Activated CD8-positive, alpha-beta T cell treated with anti-CD3 and anti-CD28 coated beads for 36 hours (primary cell): ENCODE results near the gene MACROD1. TPM values are rescaled to one million over a fixed set of nuclear protein-coding genes. Genes with fewer than 3 reads are reported as not detected.
"Not testable (repeated sequence)": the region's sequence is repeated elsewhere in the genome, so short reads cannot be mapped to it uniquely, and the experiment has no call there.

Experiments
- ATAC-seq: fragments of 200-7000 bp; cut with Tn5 transposase; one replicate; pipeline ENCODE4 v1.10.0; 2021; ENCODE audit warnings: mild to moderate bottlenecking, moderate library complexity
- CTCF ChIA-PET: fragments of 350-600 bp; sonication (Branson Sonifier 250); formaldehyde crosslinking; loops from one replicate; lab custom pipeline; 2021; ENCODE audit warnings: antibody characterized with exemption; lab: Charles Lee
- POLR2A ChIA-PET: fragments of 350-600 bp; sonication (Branson Sonifier 250); formaldehyde crosslinking; loops from one replicate; lab custom pipeline; 2021; ENCODE audit warnings: antibody characterized with exemption; lab: Charles Lee
- DNase-seq: peaks from one replicate; pipeline ENCODE4 v3.0.0-alpha.2; 2020
- H3K27ac Mint-ChIP-seq: one replicate; pipeline ENCODE4 v1.8.0; 2021; ENCODE audit warnings: mild to moderate bottlenecking, mixed read lengths
- H3K27me3 Mint-ChIP-seq: one replicate; pipeline ENCODE4 v1.8.0; 2021; ENCODE audit warnings: mixed read lengths
- H3K36me3 Mint-ChIP-seq: one replicate; pipeline ENCODE4 v1.8.0; 2021; ENCODE audit warnings: low read depth, mixed read lengths
- H3K4me1 Mint-ChIP-seq: one replicate; pipeline ENCODE4 v1.8.0; 2021; ENCODE audit warnings: low read depth, mixed read lengths
- H3K4me3 Mint-ChIP-seq: one replicate; pipeline ENCODE4 v1.8.0; 2021; ENCODE audit warnings: mild to moderate bottlenecking, moderate library complexity, mixed read lengths
- H3K9me3 Mint-ChIP-seq: one replicate; pipeline ENCODE4 v1.8.0; 2021; ENCODE audit warnings: mixed read lengths
- intact Hi-C: fragments of 100-400 bp; cut with micrococcal nuclease; formaldehyde crosslinking; loops from one replicate; pipeline ENCODE4 v1.10.0; 2022
- total RNA-seq, 2 experiments: library from RNA; stranded (reverse); gene quantifications; one replicate each; pipeline ENCODE4 v1.2.3, GENCODE V29; 2021
- TF ChIP-seq, protein P1 (sequence below): fragments of 200-600 bp; IDR thresholded peaks from one replicate; pipeline ENCODE4 v1.8.0; 2022; ENCODE audit warnings: antibody characterized with exemption, mild to moderate bottlenecking

MACROD1 gene
- total RNA-seq, 2 experiments from 2014 or later: 38.7 to 38.8 TPM

DNA sequence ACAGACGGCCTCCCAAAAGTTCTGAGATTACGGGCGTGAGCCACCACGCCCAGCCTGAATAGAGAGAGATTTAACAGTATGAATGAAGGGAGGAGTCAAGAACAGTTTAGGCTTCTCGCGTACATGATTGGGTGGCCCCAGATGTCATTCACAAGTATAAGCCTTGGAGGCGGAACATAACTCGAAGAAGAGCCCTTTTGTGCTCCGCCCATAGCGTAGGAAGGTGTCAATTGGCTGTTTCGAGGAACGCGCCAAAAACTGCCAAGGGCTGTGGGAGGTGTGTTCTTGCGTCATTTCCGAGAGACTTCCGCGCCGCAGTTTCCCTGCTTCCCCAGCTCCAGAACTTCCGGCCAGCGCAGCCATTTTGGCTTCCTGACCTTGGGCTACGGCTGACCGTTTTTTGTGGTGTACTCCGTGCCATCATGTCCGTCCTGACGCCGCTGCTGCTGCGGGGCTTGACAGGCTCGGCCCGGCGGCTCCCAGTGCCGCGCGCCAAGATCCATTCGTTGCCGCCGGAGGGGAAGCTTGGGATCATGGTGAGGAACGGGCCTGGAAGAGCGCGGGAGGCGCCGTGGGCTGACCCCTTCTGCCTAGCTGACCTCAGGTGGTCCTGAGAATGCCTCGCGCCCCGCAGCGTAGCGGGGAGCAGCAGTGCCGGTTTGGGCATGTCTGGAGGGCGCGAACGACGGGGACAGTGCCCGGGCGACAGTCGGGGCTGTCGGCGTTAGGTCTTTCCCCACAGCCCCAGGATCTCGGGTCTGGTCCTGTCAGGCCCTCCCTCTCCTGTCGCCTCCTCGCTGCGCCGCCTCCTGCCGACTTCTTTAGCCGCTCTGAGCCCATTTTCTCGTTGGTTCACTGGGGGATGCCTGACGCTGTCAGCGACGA, 191.4 kb downstream of the MACROD1 start, which contains the start of gene COX8A:
COX8A (plus strand) TSS at position 362 of the 885 bp plus-strand sequence; CDS start at position 423, 61 bp downstream.
- ChIA-PET CTCF (interaction anchor here (0.7 to 2.0 kb wide), 2 partner anchors 29 to 138 kb away, joined by 6 to 11 read pairs; no protein-coding TSS in a partner anchor), POLR2A (interaction anchor here (0.5 to 1.5 kb wide), 5 partner anchors 16 to 232 kb away, joined by 3 read pairs; partner anchors contain the start of gene FERMT3)
- TF ChIP-seq, protein P1, sequence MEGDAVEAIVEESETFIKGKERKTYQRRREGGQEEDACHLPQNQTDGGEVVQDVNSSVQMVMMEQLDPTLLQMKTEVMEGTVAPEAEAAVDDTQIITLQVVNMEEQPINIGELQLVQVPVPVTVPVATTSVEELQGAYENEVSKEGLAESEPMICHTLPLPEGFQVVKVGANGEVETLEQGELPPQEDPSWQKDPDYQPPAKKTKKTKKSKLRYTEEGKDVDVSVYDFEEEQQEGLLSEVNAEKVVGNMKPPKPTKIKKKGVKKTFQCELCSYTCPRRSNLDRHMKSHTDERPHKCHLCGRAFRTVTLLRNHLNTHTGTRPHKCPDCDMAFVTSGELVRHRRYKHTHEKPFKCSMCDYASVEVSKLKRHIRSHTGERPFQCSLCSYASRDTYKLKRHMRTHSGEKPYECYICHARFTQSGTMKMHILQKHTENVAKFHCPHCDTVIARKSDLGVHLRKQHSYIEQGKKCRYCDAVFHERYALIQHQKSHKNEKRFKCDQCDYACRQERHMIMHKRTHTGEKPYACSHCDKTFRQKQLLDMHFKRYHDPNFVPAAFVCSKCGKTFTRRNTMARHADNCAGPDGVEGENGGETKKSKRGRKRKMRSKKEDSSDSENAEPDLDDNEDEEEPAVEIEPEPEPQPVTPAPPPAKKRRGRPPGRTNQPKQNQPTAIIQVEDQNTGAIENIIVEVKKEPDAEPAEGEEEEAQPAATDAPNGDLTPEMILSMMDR: no peak
- H3K9me3 Mint-ChIP-seq: no peaks in the 10 kb centered on the region
- H3K4me1 Mint-ChIP-seq: peaks cover 27% of the 10 kb centered on the region
- peak within 1 kb of the TSS; percentile 100 for H3K4me3 Mint-ChIP-seq
- ATAC-seq: peak; percentile 100
- DNase-seq: peak; percentile 99
- H3K36me3 Mint-ChIP-seq: peaks cover 23% of the 10 kb centered on the region
- no peaks in the 10 kb centered on the region for H3K27me3 Mint-ChIP-seq
- peak within 1 kb of the TSS; percentile 100 for H3K27ac Mint-ChIP-seq
- intact Hi-C loops: no loop called here

DNA sequence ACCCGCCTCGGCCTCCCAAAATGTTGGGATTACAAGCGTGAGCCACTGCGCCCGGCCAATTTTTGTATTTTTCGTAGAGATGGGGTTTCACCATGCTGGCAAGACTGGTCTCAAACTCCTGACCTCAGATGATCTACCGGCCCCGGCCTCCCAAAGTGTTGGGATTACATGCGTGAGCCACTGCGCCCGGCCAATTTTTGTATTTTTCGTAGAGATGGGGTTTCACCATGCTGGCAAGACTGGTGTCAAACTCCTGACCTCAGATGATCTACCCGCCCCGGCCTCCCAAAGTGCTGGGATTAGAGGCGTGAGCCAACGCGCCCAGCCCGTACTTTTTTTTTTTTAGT, 192.0 kb downstream of the MACROD1 start:
- Mint-ChIP-seq H3K36me3 (peaks cover 23% of the 10 kb centered on the region), H3K4me1 (peaks cover 27% of the 10 kb centered on the region), H3K27ac (peak overlapping the region; percentile 82), H3K4me3 (peak overlapping the region; percentile 100)
- H3K9me3 Mint-ChIP-seq, DNase-seq, H3K27me3 Mint-ChIP-seq, ATAC-seq, intact Hi-C loops: not testable (repeated sequence)
- ChIA-PET POLR2A (interaction anchor here (1.2 kb wide), 1 partner anchor 17 kb away, joined by 3 read pairs; no protein-coding TSS in a partner anchor), CTCF (interaction anchor here (0.7 to 2.0 kb wide), 2 partner anchors 28 to 137 kb away, joined by 6 to 11 read pairs; no protein-coding TSS in a partner anchor)

DNA sequence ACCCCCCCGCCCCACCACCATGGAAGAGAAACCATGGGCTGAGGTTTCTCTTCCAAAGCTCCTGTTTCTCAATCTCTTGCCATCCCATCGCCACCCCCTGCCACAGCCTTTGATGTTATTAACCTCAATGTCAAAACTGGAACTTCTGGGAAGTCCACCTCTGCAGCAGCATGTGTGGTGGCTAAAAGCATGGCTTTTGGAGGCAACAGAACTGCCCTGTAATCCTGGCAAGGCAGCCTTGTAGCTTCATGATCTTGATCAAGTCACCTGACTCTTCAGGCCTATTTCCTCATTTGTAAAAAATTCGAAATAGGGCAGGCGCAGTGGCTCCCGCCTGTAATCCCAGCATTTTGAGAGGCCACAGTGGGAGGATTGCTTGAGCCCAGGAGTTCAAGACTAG, 195.0 kb downstream of the MACROD1 start:
- TF ChIP-seq, protein P1: no peak
- ATAC-seq (no peak), DNase-seq (no peak)
- intact Hi-C loops: no loop called here
- POLR2A ChIA-PET: interaction anchor here (1.1 kb wide), 1 partner anchor 11 kb away, joined by 3 read pairs; no protein-coding TSS in a partner anchor
- Mint-ChIP-seq H3K36me3 (peaks cover 10% of the 10 kb centered on the region), H3K27me3 (no peaks in the 10 kb centered on the region), H3K4me3 (no peak overlapping the region), H3K27ac (no peak overlapping the region), H3K9me3 (no peaks in the 10 kb centered on the region), H3K4me1 (peaks cover 10% of the 10 kb centered on the region)
- CTCF ChIA-PET: interaction anchor here (1.0 to 1.4 kb wide), 3 partner anchors 70 to 134 kb away, joined by 3 to 5 read pairs (median 3); partner anchors contain the start of gene MARK2

DNA sequence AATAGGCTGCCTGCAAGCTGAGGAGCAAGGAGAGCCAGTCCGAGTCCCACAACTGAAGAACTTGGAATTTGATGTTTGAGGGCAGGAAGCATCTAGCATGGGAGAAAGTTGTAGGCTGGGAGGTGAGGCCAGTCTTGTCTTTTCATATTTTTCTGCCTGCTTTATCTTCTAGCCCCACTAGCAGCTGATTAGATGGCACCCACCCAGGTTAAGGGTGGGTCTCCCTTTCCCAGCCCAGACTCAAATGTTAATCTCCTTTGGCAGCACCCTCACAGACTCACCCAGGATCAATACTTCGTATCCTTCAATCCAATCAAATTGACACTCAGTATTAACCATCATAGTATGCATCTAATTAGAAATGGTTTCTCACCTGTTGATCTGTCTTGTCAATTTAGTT, 196.5 kb downstream of the MACROD1 start:
- TF ChIP-seq, protein P1: no peak
- no peak overlapping the region for H3K27ac Mint-ChIP-seq
- DNase-seq: no peak
- no peaks in the 10 kb centered on the region for H3K9me3 Mint-ChIP-seq
- no peaks in the 10 kb centered on the region for H3K27me3 Mint-ChIP-seq
- ATAC-seq: no peak
- ChIA-PET POLR2A (interaction anchor here (0.9 kb wide), 1 partner anchor 33 kb away, joined by 3 read pairs; no protein-coding TSS in a partner anchor), CTCF (no interaction called here)
- intact Hi-C loops: no loop called here
- peaks cover 7% of the 10 kb centered on the region for H3K4me1 Mint-ChIP-seq
- H3K4me3 Mint-ChIP-seq: no peak overlapping the region
- peaks cover 5% of the 10 kb centered on the region for H3K36me3 Mint-ChIP-seq

DNA sequence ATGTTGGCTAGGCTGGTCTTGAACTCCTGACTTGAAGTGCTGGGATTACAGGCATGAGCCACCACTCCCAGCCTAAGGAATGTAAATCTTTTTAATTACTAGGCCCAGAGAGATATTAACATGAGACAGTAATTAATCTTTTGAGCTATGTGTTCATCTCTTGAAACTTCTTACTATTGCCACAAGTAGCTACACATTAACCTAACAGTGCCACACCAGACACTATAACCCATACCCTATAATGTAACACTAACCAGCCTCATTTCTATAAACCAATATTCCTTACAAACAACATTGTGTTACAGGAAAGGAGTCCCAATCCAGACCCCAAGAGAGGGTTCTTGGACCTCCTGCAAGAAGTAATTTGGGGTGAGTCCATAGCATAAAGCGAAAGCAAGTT, 199.5 kb downstream of the MACROD1 start:
- TF ChIP-seq, protein P1: no peak
- ChIA-PET POLR2A (no interaction called here), CTCF (interaction anchor here (1.2 kb wide), 2 partner anchors 21 to 34 kb away, joined by 3 read pairs; no protein-coding TSS in a partner anchor)
- no peaks in the 10 kb centered on the region for H3K9me3 Mint-ChIP-seq
- intact Hi-C loops: no loop called here
- ATAC-seq: no peak
- H3K27me3 Mint-ChIP-seq: no peaks in the 10 kb centered on the region
- DNase-seq: no peak
- no peak overlapping the region for H3K4me3 Mint-ChIP-seq
- no peaks in the 10 kb centered on the region for H3K36me3 Mint-ChIP-seq
- H3K4me1 Mint-ChIP-seq: peaks cover 8% of the 10 kb centered on the region
- no peak overlapping the region for H3K27ac Mint-ChIP-seq

DNA sequence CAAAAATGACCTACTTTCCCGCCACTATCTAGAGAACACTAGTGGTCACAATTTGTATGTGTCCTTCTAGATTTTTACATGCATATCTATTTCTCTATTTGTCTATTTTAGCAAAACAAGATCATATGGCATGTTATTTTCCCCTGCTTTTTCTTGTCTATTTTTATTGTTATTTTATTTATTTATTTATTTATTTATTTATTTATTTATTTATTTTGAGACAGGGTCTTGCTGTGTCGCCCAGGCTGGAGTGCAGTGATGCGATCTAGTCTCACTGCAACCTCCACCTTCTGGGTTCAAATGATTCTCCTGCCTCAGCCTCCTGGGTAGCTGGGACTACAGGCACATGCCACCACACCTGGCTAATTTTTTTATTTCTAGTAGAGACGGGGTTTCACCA, 202.0 kb downstream of the MACROD1 start:
- H3K27me3 Mint-ChIP-seq, H3K36me3 Mint-ChIP-seq, POLR2A ChIA-PET, H3K4me3 Mint-ChIP-seq, intact Hi-C loops, H3K27ac Mint-ChIP-seq, ATAC-seq, H3K9me3 Mint-ChIP-seq, DNase-seq: not testable (repeated sequence)
- peaks cover 14% of the 10 kb centered on the region for H3K4me1 Mint-ChIP-seq
- CTCF ChIA-PET: interaction anchor here (1.2 kb wide), 1 partner anchor 37 kb away, joined by 3 read pairs; no protein-coding TSS in a partner anchor
